Urothelium cell line (cell line): ENCODE results near the gene KIF3A.

Experiments
- DNase-seq: peaks from one replicate; pipeline ENCODE4 v3.0.0; 2011; ENCODE audit warnings: low spot score, mixed read lengths
- FAIRE-seq: peaks from 2 replicates; lab custom pipeline; 2011; peaks lifted over from hg19 to GRCh38; lab: Jason Lieb, UNC

Gene KIF3A

DNA sequence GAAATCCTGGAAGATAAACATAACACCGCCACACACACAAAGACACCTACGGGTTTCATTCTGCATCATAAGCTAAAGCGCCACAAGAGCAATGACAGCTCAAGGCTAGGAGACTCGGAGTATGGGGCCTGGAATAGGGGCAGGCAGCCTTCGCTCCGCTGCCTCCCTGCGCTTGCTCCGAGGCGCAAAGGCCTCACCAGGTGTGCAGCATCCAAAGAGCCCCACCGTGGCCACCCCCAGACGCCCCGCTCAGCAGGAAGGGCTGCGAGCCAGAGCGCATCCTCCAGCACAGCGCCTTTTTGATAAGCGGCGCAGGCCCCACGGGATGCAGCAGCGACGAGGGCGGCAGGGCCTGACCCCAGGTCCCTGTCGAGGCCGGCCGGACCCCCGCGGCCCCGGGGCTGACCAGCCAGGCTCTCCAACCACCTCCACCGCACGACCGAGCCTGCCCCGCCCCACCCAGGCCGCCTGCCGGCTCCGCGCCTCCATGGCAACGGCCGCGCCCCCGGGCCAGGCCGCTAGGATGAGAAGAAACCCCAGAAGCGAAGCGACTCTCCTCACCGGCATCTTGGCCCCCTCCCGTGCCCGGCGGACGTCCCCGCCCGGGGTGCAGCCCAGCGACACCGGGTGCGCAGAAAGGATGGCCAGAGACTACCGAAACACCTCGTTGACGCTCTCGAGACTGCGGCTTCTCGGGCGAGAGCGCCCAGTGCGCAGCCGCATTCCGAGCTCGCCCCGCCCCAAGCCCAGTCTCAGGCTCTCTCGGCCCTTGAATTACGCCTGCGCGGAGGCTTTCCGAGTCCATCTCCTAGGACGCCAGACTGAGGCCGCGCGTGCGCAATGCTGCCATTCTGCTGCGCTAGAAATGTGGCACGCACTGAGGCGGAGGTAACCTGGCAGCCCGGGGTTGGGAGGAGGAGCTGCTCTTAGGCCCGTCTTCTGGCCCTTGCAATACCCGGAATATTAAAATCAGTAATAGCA is at the start of gene KIF3A:
Gene KIF3A (minus strand): TSS at position 694 of the 981 bp plus-strand sequence. CDS start 127 bp downstream, at position 567.
- DNase-seq (peak; percentile 100), FAIRE-seq (peak; percentile 94)

DNA sequence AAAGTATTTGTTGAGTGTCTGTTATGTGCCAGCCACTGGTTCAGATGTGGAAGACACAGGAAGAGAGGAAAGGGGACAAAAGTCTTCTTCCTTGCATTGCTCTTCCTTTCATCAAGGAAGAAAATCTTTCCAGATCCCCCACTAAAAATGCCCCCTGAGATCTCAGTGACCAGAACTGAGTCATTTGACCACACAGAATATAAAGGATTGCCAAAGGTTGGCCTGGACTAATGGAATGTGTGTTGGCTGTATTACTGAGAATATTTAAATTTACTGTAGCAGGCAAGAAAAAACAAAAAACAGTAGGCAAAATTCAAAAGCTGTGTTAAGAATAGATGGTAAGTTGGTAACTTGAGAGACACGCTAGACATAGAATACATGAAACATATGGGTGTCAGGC is 49.7 kb upstream of the KIF3A start:
- DNase-seq, result no peak

DNA sequence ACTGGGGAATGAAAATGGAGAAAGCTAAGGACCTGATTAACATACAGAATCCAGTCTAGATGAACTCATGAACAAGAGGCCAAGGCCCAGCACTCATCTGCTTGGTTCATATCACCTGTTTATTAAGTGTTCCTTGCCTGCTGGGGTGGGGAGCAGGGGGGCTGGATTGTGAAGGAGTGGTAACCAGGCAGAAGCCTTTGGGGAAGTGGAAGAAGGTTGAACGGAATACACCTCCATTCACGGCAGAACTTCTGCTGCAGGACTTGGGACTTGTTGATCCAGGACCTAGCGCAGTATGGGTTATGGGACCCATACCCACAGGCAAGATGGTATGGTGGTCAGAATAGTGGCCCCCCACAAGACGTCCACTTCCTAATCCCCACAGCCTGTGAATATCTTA is 48.5 kb upstream of the KIF3A start:
- no peak for FAIRE-seq
- no peak for DNase-seq

More for the DNA sequence above, 49.7 kb upstream of the KIF3A start:
- FAIRE-seq, result no peak

DNA sequence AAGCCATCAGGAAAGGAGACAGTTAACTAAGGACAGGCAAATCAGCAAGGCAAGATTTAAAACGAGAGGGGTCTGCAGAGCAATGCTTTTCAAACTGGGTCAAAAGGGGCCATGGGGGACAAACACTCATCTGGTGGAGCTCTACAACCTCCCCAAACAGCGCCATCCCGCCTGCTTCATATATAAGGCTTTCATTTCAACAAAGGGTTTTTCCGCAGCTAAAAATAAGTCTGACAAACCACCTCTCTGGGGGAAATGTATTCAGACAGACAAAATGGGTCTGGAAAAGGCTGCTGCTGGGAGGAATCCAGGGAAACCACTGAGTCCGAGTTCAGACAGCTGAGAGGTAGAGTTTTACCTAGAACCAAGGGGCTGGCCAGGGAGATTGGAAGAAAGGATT is 48.0 kb upstream of the KIF3A start:
- FAIRE-seq (no peak), DNase-seq (no peak)

DNA sequence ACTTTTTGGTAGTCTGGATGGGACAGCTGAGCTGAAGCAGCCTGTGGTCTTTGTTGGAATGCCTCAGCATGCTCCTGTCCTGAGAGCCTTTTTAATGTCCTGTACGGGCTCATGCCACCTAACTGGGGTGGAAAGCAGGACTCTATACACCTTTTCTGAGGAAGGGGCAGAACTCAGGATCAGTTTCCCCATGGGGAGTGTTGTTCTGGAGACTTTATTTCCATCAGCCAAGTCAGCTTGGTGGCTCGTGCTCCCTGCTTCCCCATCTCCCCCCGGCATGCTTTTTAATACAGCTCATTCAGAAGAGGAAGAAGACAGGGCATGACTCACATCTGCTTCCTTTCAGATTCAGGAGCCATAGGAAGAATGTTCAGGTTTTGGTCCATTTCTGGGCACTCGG is 44.8 kb upstream of the KIF3A start:
- FAIRE-seq, result no peak
- DNase-seq, result peak; percentile 65

DNA sequence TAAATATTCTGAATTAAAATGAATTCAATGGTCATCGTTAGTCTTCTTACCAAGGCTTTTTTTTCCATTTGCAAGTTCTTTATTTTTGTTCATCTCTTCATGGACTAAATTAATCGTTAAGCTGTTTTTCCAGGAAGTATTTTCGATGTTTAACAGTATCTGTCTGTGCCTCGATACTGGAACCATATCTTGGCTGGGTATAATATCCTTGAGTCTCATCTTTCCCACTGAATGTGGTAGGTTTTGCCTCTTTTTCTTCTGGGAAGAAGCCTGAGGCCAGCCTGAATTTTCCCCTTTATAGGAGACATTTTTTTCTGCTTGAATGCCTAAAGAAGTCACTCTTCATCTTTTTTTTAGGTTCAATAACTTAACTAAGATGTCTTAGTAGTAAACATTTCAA is 43.7 kb upstream of the KIF3A start:
- DNase-seq (no peak), FAIRE-seq (no peak)

DNA sequence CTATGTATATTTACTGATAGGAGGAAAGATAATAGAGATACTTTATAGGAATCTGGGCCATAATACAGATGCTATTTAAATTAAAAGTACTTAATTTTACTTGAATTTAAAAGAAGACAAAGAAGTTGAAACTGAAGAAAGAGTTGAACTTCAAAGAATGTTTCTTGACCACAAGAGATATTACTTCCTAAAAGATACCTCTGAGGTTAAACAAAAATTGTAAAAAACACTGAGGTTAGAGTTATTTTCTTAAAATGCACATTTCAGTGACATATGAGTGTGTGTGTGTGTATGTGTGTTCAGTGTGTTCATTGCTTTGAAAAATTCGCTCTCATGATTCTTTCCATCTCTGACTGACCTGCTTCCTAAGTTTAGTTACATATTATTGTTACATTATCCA is 43.2 kb upstream of the KIF3A start:
- DNase-seq (no peak), FAIRE-seq (no peak)

DNA sequence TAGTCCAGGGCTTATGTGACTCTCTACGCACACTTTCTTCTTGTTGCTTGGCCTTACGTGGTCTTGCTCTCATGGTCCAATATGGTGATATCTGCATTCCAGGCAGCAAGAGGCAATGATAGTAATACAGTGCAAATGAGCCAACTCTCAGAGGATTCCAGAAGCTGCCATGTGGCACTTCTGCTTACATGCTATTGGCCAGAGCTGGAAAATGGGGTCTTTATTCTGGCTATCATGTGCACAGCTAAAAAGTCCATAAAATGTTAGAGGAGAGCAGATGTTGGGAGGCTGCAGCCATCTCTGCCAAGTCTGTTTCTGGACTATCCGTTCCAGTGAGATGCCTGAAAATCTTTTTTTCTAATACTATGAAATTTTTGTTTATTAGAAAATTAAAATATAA is 42.6 kb upstream of the KIF3A start:
- no peak for FAIRE-seq

DNA sequence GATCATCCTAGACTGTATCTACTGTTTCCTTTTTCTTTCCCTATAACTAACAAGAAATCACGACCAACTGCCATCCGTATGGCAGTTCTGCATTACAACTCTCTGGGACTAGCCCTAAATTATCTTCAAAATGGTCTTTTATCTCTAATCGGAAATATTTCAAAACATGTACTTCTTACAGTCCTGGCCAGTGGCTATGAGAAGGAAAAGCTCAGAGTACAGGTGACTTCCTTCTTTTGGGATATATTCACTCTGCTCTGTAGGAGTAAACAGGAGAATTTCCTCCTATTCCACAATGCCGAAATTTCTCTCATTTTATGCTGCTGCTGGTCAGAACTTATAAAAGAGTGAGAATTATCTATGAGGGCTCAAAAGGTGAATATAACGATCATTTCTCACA is 41.5 kb upstream of the KIF3A start:
- FAIRE-seq (no peak), DNase-seq (no peak)

More for the DNA sequence above, 42.6 kb upstream of the KIF3A start:
- DNase-seq, result no peak

DNA sequence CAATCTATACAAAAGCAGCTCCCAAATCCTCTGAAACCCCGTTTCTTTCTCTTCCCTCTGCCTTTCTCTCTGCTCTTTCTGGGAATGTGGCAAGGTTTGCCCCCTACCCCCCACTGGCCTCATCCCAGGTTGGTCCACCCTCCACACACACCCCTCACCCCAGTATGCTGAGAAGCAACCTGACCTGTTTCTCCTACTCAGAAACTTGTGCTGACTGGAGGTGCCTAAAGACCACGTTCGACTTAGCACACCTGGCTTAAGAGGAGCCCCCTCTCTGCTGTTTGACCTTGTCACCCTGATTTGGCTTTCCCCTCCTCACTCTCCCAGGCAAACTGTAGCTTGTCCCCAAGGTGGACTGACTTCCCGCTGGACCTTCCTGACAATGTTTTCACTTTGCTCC is 40.8 kb upstream of the KIF3A start:
- no peak for FAIRE-seq

DNA sequence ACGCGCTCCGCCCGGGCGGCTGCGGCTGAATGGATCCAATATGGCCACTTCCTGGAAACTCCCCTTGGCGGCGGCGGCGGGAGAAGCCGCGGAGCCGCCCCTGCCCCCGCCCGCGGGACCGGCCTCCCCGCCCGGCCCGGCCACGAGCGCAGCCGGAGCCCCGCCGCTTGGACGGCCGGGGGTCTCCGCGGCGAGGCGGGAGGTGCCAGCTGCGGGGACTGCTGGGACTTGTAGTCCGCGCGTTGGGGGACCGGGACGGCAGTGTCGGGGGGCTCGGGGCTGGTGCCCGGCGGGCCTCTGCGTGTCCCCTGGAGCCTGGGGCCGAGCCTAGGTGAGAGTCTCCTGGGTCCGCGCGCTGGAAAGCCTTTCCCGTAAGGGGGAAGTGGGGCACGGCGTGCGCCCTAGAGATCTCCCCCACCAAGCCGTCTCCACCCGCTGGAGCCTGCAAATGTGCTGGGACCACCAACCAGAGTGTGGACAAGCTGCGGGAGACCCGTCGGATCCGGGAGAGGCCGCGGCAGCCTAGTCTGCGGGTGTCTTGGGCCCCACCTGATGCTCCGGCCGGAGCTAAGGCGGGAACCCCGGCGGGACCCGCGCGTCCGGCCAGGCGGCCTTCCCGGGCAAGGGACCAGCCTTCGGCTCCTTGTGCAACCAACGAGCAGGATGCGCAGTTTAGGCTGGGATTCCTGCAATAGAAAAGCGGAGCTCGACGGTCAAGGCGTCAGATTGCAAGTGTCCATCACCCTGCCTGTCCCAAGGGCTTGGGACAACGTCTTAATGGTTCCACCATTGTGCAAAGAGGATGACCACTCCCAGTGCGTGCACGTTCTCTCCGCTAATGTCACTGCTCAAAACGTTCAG is 40.1 kb upstream of the KIF3A start, which contains the start of gene SEPTIN8:
Gene SEPTIN8 (minus strand): TSS at position 31 of the 861 bp plus-strand sequence. CDS start 102 bp downstream, outside the sequence.
- no peak for FAIRE-seq
- DNase-seq, result peak; percentile 78

More for the DNA sequence above, 40.8 kb upstream of the KIF3A start:
- no peak for DNase-seq

DNA sequence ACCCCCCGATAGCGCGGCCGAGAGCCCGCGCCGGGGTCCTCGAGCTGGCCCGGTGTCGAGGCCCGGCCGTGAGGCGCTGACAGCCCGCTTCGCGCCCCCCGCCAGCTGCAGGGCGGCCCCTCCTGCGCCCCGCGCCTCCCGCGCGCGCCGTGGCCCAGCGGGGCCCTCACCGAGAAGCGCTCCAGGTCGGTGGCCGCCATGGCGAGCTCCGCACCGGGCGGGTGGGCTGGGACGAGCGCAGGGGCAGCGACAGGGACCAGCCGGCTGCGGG is 39.5 kb upstream of the KIF3A start:
- no peak for DNase-seq
- FAIRE-seq, result no peak

DNA sequence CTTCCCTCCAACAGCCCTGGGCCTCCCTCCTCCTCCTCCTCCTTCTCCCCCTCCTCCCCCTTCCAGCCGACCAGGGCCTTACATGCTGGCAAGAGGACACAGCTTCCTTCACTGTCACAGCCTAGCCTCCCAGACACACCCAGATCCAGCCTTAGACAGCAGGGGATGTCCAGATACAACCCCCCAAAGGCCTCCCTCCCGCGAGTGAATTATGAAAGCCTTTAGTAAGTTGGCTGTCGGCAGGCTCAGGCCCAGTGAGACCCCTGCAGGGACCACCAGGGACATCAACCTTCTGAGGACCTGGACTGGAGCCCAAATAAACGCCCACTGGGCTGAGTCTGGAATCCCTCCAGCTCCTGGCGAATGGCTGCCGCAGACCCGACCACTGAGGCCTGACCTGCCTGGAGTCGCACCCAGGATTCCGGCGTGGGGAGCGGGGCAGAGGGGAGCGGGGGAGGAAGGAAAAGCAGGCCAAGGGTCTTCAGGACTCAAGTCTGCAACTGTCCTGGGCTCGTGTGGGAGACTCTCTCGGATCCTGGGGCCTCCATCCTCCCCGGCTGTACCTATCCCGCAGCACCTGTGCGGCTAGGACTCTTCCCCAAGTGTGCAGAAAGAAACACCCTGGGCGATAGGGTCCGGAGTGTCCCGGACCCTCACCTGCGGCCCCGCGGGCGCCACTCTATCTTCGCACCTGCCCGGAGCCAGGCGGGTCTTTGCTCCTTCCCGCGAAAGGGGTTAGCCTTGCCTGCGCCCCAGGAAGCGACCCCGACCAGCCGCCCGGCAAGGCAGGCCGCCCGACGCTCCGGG is 39.0 kb upstream of the KIF3A start:
- DNase-seq (peak; percentile 77), FAIRE-seq (peak; percentile 70)

DNA sequence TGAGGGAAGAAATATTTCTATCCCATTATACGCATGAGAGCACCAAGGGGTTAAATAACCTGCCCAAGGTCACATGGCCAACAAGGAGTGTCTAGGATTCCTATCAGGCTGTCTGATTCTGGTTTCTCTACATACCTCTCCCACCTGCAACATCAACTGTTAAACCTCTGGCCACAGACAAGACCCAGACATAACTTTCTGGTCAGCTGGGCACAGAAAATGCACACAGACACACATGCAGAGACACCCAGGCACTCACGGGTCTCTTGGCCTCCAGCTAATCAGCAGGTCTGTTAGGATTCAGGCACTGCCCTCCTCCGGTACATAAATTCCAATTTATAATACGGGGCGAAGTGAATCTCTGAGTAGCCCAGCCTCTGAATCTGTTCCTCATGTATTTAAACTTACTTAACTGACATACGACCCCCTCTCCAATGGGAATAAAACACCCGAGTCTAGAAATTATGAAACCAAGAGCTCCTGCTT is 38.2 kb upstream of the KIF3A start:
- peak; percentile 23 for FAIRE-seq
- DNase-seq, result no peak

DNA sequence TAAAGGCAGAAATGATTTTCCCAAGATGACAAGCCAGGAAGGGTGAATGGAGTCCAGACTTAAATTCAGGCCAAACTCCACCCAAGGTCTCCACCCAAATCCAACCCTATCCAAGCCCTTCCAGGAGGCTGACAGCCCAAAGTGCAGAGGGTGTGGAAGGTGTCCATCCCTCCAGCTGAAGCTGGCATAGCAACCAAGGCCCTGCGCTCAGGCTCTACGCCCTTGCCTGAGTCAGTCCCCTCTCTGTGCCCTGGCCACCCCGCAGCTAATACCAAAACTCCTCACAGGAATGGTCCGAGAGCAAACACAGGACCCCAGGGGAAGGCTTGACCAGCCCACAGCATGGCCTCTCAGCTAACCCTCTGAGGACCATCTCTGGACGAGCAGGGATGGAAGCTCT is 37.5 kb upstream of the KIF3A start:
- DNase-seq (no peak), FAIRE-seq (no peak)

DNA sequence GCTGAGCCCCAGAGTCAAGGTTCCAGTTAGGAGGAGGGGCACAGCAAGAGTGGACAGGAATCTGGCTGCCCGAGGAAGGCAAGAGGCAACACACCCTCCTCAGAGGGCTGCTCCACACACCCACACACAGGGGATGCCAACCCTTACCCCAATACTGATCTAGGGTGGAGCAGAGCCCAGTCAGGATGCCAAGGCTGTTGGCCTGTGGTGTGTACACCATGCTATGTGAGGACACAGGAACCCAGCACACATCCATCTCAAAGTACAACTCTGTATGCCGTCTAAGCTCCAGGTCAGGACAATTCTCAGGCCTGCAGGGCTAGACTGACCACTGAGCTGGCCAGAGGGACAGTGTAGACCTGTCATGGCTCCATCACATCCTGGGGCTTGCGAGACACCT is 37.1 kb upstream of the KIF3A start:
- DNase-seq, result no peak
- FAIRE-seq, result no peak

DNA sequence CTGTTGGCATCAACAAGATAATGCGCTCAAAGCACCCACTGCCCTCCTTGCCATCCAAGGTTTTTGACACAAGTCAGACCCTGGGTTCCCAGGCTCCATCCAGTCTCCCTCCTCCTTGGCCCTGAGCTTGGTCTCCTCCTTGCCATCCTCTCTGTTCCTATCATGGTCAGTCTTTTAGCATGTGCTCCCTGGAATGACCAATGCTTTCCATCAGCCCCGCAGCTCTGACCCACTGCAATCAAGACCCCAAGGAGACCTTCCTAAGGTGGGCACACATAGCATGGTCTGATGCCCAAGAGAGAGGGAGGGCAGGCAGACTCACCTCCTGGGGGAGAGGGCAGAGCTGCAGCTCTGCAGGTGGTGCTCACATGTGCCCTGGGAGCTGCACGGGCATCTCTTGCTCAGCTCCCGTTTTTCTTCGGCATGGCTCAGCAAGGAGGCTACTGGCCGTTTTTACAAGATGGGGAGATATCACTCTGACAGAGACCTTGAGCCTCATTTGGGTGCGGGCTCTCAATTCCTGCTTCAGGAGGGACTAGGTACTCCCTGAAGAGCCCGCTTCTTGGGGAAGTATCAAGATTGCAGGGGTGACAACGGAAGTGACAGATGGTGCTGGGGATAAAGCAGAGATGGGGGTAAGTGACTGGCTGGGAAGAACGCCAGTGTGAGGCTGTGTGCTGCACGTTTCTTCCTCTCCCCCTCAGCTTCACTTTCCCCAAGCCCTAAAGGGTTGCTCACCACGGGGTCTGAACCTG is 36.4 kb upstream of the KIF3A start:
- DNase-seq (no peak), FAIRE-seq (no peak)

DNA sequence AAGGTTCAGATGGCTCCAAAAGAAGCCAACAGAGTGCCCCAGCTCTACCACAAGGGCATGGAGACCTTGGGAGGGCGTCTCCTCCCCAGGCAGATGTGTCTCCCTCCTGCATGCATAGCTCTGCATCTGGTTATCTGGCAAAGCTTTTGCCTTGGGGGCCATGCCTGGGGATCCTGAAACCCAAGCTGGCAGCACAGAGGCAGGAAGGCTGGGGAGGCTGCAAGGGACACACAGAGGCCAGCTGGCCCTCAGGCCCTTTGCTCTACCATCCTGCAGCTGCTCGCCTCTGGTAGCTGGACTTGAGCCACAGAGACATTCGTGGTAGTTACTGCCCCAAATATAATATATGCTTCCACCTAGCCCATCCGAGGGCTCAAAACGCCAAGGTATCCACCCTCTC is 35.8 kb upstream of the KIF3A start:
- no peak for FAIRE-seq
- no peak for DNase-seq

DNA sequence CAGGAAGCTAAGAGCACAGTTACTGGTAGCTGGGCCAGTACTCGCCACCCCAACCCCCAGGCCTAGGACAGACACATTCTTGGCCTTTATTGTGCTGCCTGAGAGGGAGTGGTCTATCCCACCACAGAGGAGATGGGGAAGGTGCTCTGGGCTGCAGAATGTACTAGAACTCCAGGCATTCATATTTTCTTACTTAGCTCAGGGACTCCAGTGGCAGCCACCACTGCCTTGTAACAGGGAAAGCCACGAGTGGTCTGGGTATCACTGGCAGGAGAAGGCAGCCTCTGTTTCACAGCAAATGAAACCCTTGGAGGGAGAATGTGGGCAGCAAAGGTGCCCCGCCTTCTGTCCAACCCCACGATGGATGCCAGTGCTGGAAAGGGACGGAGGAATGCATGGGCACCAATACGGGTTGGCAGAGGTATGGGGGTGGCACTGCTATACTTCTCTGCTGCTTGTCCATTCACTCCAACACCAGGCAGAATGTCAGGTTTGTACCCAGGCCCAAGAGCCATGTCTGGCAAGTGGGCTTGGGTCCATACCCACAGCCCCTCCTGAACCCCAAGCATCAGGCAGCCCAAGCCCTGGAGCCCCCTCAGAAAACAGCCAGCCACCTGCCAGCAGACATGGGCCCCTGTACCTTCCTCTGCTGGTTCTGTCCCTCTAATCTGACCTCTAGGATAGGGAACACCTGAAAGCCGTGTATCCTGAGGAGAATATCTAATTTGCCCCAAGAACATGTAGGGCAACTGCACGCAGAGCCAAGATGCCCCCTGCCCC is 35.1 kb upstream of the KIF3A start:
- FAIRE-seq (peak; percentile 55), DNase-seq (no peak)
